SK-N-SH (cell line): Measurements from ENCODE around the gene TMEM50A.

Experiments
- EZH2phosphoT487 ChIP-seq: fragments of 200-600 bp; sonication (generic); IDR thresholded peaks from 2 replicates; pipeline ENCODE4 v1.6.1; 2017; ENCODE audit warnings: low read depth, mixed run types, mild to moderate bottlenecking, antibody characterized with exemption, moderate library complexity, borderline replicate concordance
- FOSL2 ChIP-seq: IDR thresholded peaks from 2 replicates; pipeline ENCODE4 v1.4.0; 2012; ENCODE audit warnings: low read depth, mild to moderate bottlenecking, moderate library complexity, borderline replicate concordance

DNA sequence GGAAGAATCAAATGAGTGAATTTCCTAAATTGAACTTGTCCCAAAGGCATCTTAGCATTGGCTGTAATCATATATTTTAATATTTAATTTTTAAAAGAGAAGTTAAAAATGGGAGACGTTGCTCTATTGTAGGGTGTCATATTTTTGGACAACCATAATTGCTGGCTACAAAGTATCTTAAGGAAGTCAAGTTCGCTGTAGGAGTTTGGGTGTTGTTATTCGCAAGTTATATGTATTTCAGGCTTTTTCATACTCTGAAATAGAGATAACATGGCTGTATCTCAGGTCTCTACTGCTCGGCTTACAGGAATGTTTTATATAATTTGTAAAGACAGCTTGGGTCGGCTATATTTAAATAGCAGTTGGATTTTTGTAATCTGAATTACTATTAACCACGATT lies 852 bp downstream of the TMEM50A start:
- TF ChIP-seq EZH2phosphoT487 (no peak), FOSL2 (no peak)
